Mammary epithelial cell (primary cell): ENCODE results near the gene CPB2.

Source experiments
- EZH2 ChIP-seq: IDR thresholded peaks from 2 replicates; pipeline ENCODE4 v1.6.1; 2012; ENCODE audit warnings: low read length, inconsistent platforms, borderline replicate concordance
- TF ChIP-seq, protein P1 (sequence below), 2 donors: IDR thresholded peaks in 1 of 2; conservative IDR thresholded peaks in 1 of 2; 2 replicates each; pipeline ENCODE4 v1.5.1; 2011 to 2012; ENCODE audit warnings: inconsistent platforms in 2 of 2, low read length in 2 of 2, mild to moderate bottlenecking in 2 of 2, control low read depth in 1 of 2, low read depth in 1 of 2; ENCODE audit not compliant: insufficient read depth in 1 of 2; ENCODE audit errors: extremely low read depth in 1 of 2

DNA sequence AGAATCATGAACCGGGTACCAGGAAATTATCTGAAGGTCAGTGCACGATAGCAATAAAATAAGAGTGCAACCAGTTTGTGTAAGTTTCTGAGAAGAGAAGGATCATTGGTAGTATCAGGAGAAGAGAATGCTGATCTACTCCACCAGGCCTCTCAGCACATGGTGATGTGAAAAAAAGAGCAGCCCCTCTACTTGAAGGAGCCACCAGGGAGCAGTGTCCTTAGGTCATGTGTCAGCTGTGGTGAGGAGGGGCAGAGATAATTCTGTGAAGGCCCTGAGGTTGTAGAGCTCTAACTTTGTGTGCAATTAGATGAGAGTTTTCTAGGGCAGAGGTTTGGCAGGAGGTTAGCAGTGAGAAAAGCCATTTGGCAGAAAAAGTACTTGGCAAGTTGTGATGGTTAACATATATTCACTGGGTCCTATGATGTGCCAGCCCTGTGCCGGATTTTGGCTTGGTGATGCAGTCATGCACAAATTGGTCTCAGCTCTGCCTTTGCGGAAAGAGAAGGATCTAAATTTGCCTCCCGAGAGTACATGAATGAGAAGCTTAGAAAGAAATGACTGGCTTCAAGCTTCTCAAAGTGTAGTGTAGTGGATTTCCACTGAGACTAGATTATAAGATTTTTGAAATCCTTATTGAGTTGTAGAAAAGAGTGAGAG lies 33.1 kb downstream of the CPB2 start:
- no peak for TF ChIP-seq EZH2
- TF ChIP-seq, protein P1, sequence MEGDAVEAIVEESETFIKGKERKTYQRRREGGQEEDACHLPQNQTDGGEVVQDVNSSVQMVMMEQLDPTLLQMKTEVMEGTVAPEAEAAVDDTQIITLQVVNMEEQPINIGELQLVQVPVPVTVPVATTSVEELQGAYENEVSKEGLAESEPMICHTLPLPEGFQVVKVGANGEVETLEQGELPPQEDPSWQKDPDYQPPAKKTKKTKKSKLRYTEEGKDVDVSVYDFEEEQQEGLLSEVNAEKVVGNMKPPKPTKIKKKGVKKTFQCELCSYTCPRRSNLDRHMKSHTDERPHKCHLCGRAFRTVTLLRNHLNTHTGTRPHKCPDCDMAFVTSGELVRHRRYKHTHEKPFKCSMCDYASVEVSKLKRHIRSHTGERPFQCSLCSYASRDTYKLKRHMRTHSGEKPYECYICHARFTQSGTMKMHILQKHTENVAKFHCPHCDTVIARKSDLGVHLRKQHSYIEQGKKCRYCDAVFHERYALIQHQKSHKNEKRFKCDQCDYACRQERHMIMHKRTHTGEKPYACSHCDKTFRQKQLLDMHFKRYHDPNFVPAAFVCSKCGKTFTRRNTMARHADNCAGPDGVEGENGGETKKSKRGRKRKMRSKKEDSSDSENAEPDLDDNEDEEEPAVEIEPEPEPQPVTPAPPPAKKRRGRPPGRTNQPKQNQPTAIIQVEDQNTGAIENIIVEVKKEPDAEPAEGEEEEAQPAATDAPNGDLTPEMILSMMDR (conservative IDR thresholded peaks at IDR 0.05 in 1 of 2, IDR thresholded peaks at IDR 0.05 in 1 of 2; ENCODE audit: extremely low read depth in 1 of 2, insufficient read depth in 1 of 2, low read depth in 1 of 2, low read length in 2 of 2) = no peak
